Esophagus (tissue), 2 donors: Measurements from ENCODE around the gene NDST4. TPM values are rescaled to one million over a fixed set of nuclear protein-coding genes. Genes with fewer than 3 reads are reported as not detected.

ENCODE experiments used
- H3K27ac ChIP-seq, 2 donors: one replicate each; pipeline ENCODE4 v1.5.1; 2013; ENCODE audit warnings: low read depth in 2 of 2, mild to moderate bottlenecking in 2 of 2, inconsistent platforms in 1 of 2, low read length in 1 of 2, moderate library complexity in 1 of 2
- H3K27me3 ChIP-seq, 2 donors: one replicate each; pipeline ENCODE4 v1.6.1; 2013; ENCODE audit warnings: low read length in 2 of 2, control low read depth in 1 of 2, mild to moderate bottlenecking in 1 of 2; ENCODE audit not compliant: insufficient read depth in 2 of 2, control insufficient read depth in 1 of 2
- H3K36me3 ChIP-seq, 2 donors: one replicate each; pipeline ENCODE4 v1.6.1; 2013; ENCODE audit warnings: low read length in 1 of 2; ENCODE audit not compliant: control insufficient read depth in 2 of 2, insufficient read depth in 2 of 2
- H3K4me1 ChIP-seq, 2 donors: one replicate each; pipeline ENCODE4 v1.6.1; 2013; ENCODE audit warnings: low read length in 1 of 2; ENCODE audit not compliant: control insufficient read depth in 2 of 2, insufficient read depth in 2 of 2
- H3K4me3 ChIP-seq, 2 donors: one replicate each; pipeline ENCODE4 v1.5.1; 2013; ENCODE audit warnings: low read length in 2 of 2, mild to moderate bottlenecking in 2 of 2, low read depth in 1 of 2, moderate library complexity in 1 of 2
- H3K9me3 ChIP-seq, 2 donors: one replicate each; pipeline ENCODE4 v1.6.1; 2013; ENCODE audit warnings: mild to moderate bottlenecking in 2 of 2, low read depth in 1 of 2, low read length in 1 of 2, moderate library complexity in 1 of 2; ENCODE audit not compliant: control insufficient read depth in 2 of 2, insufficient read depth in 1 of 2
- WGBS, 2 donors: extraction: QIAGEN DNeasy Blood & Tissue Kit; methylation state at CpG; one replicate each; pipeline ENCODE4 v1.1.7; 2013; 5-methylcytosine and 5-hydroxymethylcytosine counted together
- polyA plus RNA-seq, 2 donors: library from polyadenylated mRNA; stranded (reverse); fragments of 200-250 nt; gene quantifications; one replicate each; pipeline ENCODE4 v1.2.3, GENCODE V29; 2013
- donor health status: healthy with polysubstance abuse.
- donor health status: Bipolar disorder and iron deficiency.

NDST4 gene
- polyA plus RNA-seq, 2 donors = not detected

DNA sequence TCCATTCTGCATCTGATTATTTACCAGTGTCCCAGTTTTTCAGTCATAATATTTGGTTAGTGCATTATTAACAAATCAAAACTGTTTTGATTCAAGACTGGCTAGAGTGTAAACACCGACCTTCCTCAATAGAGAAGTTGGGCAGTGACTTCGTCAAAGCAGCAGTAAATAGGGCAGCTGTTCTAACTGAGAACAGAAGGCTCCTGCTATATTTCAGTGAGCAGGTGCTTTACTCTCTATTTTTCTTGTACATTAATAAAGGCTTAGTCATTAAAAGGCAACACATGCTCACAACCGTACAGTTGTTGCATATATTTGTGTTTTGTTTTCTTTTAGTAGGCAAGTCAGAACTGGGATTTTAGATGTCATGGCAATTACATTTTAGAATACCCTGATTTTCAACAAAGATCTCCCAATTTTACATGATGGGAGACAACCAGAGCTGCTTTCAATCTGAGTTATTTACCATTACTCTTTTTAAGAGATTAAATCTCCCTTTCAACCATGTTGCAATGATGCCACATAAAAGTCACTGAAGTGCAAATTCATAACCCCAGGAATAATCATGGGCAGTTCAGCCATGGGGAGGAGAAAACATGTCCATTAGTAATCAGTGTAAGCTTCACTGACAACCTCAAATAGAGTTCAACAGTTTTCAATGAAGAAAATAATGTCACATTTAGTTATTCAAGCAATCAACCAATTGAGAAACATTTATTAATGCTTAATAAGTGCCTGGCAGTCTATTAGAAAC lies 233.3 kb downstream of the NDST4 start:
- WGBS, 2 donors = 33 to 51% methylated on average over 3 of the region's 3 CpGs
- no peak overlapping the region for H3K27ac ChIP-seq
- H3K9me3 ChIP-seq = peaks cover 0 to 2% of the 10 kb centered on the region in 2 donors
- H3K36me3 ChIP-seq = no peaks in the 10 kb centered on the region
- H3K4me3 ChIP-seq = no peak overlapping the region
- no peaks in the 10 kb centered on the region for H3K4me1 ChIP-seq
- H3K27me3 ChIP-seq = no peaks in the 10 kb centered on the region

- H3K27ac ChIP-seq = no peak overlapping the region
- H3K36me3 ChIP-seq = no peaks in the 10 kb centered on the region
- no peak overlapping the region for H3K4me3 ChIP-seq
- H3K4me1 ChIP-seq = no peaks in the 10 kb centered on the region
- no peaks in the 10 kb centered on the region for H3K27me3 ChIP-seq
- no peaks in the 10 kb centered on the region for H3K9me3 ChIP-seq
Measured at GRCh38 chr4:114875630-114876029, 237.8 kb downstream of the NDST4 start.

- 90 to 92% methylated on average over 1 of the region's 1 CpG for WGBS, 2 donors
- no peak overlapping the region for H3K4me3 ChIP-seq
- H3K9me3 ChIP-seq = no peaks in the 10 kb centered on the region
- no peaks in the 10 kb centered on the region for H3K27me3 ChIP-seq
- no peaks in the 10 kb centered on the region for H3K4me1 ChIP-seq
- no peak overlapping the region for H3K27ac ChIP-seq
- no peaks in the 10 kb centered on the region for H3K36me3 ChIP-seq
Measured at GRCh38 chr4:114874321-114874720, 239.1 kb downstream of the NDST4 start.

GRCh38 chr4:114870987-114871386 lies 242.4 kb downstream of the NDST4 start:
- Histone ChIP-seq H3K4me1 (no peaks in the 10 kb centered on the region), H3K27me3 (no peaks in the 10 kb centered on the region), H3K9me3 (no peaks in the 10 kb centered on the region), H3K27ac (no peak overlapping the region), H3K4me3 (no peak overlapping the region), H3K36me3 (no peaks in the 10 kb centered on the region)
- WGBS, 2 donors = 47 to 56% methylated on average over 1 of the region's 1 CpG

DNA sequence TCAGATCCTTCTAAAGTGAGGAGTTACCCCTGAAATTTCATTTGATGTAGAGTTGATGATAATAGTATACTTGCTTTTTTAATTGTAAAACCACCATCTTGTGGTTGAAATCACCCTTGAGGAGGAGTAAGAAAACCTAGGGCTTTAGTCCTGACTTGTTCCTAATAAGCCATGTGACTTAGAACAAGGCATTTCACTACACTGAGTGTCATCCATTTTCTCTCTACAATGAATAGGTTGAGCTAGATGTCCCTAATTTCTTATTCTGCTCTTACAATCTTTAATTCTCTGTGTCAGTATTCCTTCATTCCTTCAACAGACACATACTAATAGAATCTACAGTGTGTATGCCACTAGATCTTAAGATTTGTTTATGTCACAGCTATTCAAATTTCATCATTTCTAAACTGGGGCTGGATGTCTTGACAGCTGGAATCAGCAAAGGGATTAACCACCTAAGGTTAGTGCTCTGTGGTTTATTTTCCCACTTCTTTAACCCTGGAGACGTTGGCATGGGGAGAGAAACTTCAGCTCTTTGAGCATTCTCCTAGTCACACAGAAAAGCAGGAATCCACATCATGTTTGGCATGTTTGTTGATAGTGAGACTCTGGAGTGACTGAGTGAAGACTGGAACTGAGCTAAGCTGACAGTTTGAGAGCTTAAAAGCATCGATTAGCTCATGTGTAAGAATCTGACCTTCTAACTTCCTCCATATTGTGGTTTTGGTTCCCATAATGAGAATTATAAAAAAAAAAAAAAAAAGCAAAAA lies 246.3 kb downstream of the NDST4 start:
- Histone ChIP-seq H3K27ac (no peak overlapping the region), H3K36me3 (no peaks in the 10 kb centered on the region), H3K4me3 (no peak overlapping the region), H3K4me1 (no peaks in the 10 kb centered on the region), H3K27me3 (no peaks in the 10 kb centered on the region), H3K9me3 (no peaks in the 10 kb centered on the region)
- 24 to 25% methylated on average over 2 of the region's 2 CpGs for WGBS, 2 donors

DNA sequence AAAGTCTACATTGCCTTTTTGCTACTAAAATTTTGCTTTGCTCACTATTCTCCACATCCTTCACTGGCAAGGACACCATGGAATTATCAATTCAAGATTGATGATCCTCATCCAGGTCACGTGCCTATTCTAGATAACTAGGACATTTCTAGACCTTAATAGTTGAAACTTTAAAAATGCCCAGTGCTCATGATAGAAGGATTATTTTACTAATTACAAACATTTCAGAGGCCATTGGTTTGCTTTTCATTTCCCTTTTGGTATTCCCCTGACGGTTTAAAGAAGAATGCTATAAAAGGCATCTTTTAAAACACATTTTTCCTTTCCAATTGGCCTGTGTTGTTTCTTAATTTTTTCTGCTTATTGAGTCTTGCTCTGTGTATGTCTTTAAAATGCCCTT lies 249.4 kb downstream of the NDST4 start:
- Histone ChIP-seq H3K4me3 (no peak overlapping the region), H3K27ac (no peak overlapping the region), H3K27me3 (no peaks in the 10 kb centered on the region), H3K4me1 (no peaks in the 10 kb centered on the region), H3K36me3 (no peaks in the 10 kb centered on the region), H3K9me3 (no peaks in the 10 kb centered on the region)
- 63 to 72% methylated on average over 2 of the region's 2 CpGs for WGBS, 2 donors

GRCh38 chr4:114860786-114861185 lies 252.6 kb downstream of the NDST4 start:
- Histone ChIP-seq H3K4me3 (no peak overlapping the region), H3K9me3 (no peaks in the 10 kb centered on the region), H3K4me1 (no peaks in the 10 kb centered on the region), H3K27me3 (no peaks in the 10 kb centered on the region), H3K36me3 (no peaks in the 10 kb centered on the region), H3K27ac (no peak overlapping the region)
- WGBS, 2 donors = 55 to 57% methylated on average over 1 of the region's 1 CpG

GRCh38 chr4:114857831-114858230 lies 255.6 kb downstream of the NDST4 start:
- H3K36me3 ChIP-seq = no peaks in the 10 kb centered on the region
- WGBS, 2 donors = 52 to 57% methylated on average over 1 of the region's 1 CpG
- no peaks in the 10 kb centered on the region for H3K27me3 ChIP-seq
- no peak overlapping the region for H3K4me3 ChIP-seq
- H3K27ac ChIP-seq = no peak overlapping the region
- H3K9me3 ChIP-seq = no peaks in the 10 kb centered on the region
- no peaks in the 10 kb centered on the region for H3K4me1 ChIP-seq

DNA sequence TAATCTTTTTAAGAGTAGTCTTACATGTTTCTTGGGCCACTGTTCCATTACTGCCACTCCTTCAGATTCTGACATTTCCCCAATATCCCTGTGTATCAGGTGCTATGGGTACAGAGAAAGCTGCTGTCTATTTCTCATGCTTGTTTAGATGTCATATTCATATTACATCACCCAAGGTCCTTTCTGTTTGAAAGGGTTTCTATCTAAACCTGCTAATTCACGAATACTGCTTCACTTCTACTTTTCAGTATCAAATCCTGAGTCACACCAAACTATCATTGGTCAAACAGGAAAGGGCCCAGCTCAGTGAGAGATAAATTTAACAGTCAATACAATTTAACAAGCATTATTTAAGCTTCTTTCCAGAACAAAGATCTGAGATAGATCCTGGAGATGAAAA lies 273.4 kb downstream of the NDST4 start:
- no peak overlapping the region for H3K4me3 ChIP-seq
- H3K27ac ChIP-seq = no peak overlapping the region
- H3K4me1 ChIP-seq = no peaks in the 10 kb centered on the region
- no peaks in the 10 kb centered on the region for H3K27me3 ChIP-seq
- 35 to 53% methylated on average over 1 of the region's 1 CpG for WGBS, 2 donors
- H3K36me3 ChIP-seq = no peaks in the 10 kb centered on the region
- H3K9me3 ChIP-seq = no peaks in the 10 kb centered on the region

- H3K4me1 ChIP-seq = no peaks in the 10 kb centered on the region
- H3K36me3 ChIP-seq = no peaks in the 10 kb centered on the region
- H3K27me3 ChIP-seq = no peaks in the 10 kb centered on the region
- WGBS, 2 donors = 77 to 82% methylated on average over 2 of the region's 2 CpGs
- no peak overlapping the region for H3K27ac ChIP-seq
- no peak overlapping the region for H3K4me3 ChIP-seq
- no peaks in the 10 kb centered on the region for H3K9me3 ChIP-seq
Measured at GRCh38 chr4:114830628-114831027, 282.8 kb downstream of the NDST4 start.
